ENCODE data around the gene SRC.

The SRC gene

DNA sequence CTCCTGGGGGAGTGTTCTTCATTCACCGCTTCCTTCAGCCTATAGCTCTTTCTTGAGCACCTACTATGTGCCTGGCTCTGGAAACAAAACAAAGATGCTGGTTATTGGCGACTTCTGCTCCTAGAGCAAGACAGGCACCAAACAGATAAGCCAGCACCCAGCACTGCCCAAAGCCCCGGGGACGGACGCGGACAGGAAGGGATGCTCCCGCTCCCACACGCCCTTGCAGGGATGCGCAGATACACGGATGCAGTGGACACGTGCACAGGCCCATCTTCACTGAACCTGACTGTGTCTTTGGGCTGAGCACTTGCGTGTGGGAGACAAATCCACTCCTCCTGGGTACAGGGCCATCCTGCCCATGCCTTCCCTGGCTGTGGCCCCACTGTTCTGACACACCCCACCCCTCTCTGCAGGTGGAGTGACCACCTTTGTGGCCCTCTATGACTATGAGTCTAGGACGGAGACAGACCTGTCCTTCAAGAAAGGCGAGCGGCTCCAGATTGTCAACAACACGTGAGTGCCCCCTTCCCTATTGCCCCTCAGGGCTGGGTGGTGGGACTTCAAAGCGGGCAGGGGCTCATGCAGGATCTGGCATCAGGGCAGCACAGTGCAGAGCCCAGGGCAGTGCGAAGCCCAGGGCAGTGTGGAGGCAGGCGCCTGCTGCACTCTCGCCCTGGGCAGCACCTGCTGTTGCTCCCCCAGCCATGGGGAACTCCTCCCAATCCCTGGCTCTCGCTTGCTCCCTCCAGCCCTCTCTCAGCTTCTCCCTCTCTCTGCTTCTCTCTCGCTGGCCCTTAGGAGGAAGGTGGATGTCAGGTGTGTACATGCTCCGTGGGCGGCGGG lies 39.9 kb downstream of the SRC start:
- in situ Hi-C loops (cut with MboI; ENCODE audit: low pct_unique_long_range_greater_than_20kb, low sequenced_read_pairs, unreplicated experiment) = no loop called here
- TF ChIP-seq, protein P1, sequence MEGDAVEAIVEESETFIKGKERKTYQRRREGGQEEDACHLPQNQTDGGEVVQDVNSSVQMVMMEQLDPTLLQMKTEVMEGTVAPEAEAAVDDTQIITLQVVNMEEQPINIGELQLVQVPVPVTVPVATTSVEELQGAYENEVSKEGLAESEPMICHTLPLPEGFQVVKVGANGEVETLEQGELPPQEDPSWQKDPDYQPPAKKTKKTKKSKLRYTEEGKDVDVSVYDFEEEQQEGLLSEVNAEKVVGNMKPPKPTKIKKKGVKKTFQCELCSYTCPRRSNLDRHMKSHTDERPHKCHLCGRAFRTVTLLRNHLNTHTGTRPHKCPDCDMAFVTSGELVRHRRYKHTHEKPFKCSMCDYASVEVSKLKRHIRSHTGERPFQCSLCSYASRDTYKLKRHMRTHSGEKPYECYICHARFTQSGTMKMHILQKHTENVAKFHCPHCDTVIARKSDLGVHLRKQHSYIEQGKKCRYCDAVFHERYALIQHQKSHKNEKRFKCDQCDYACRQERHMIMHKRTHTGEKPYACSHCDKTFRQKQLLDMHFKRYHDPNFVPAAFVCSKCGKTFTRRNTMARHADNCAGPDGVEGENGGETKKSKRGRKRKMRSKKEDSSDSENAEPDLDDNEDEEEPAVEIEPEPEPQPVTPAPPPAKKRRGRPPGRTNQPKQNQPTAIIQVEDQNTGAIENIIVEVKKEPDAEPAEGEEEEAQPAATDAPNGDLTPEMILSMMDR (IDR thresholded peaks at IDR 0.05; ENCODE audit: extremely low read depth, insufficient read depth, missing control alignments) = no peak
- DNase-seq (ENCODE audit: low spot score) = no peak

DNA sequence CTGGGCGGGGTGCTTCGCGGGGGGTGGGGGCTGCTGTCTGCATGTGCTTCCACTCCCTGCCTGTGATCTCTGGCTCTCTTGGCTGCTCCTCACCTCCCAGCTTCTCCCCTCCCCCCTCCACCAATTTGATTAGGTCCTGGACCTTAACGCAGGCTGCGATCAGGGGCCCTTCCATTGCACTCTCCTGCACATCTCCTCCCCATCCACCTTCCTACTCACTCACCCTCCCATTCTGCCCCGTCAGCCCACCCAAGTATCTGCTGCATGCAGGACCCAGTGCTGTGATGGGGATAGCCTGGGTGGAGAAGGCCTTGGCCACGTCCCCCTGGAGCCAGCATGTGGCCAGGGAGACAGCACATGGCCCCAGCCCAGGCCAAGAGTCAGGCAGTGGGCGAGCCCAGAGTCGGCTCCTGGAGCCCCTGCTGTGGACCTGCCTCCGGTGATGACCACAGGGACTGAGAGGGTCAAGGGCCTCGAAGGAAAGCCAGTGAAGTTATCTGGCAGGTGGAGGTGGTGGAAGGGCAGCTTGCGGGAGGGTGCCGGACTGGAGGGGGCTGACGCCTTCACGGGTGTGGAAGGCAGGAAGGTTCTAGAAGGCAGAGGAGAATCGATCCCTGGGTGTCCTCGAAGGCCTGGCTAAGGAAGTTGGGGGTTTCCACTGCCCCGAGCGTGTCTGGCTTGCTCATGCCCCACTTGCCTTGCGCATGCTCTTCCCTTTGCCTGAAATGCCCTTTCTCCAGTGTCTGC lies 40.7 kb downstream of the SRC start:
- TF ChIP-seq, protein P1 (IDR thresholded peaks at IDR 0.05; ENCODE audit: extremely low read depth, insufficient read depth, missing control alignments) = no peak
- in situ Hi-C loops (cut with MboI; ENCODE audit: low pct_unique_long_range_greater_than_20kb, low sequenced_read_pairs, unreplicated experiment) = no loop called here
- DNase-seq (ENCODE audit: low spot score) = no peak

DNA sequence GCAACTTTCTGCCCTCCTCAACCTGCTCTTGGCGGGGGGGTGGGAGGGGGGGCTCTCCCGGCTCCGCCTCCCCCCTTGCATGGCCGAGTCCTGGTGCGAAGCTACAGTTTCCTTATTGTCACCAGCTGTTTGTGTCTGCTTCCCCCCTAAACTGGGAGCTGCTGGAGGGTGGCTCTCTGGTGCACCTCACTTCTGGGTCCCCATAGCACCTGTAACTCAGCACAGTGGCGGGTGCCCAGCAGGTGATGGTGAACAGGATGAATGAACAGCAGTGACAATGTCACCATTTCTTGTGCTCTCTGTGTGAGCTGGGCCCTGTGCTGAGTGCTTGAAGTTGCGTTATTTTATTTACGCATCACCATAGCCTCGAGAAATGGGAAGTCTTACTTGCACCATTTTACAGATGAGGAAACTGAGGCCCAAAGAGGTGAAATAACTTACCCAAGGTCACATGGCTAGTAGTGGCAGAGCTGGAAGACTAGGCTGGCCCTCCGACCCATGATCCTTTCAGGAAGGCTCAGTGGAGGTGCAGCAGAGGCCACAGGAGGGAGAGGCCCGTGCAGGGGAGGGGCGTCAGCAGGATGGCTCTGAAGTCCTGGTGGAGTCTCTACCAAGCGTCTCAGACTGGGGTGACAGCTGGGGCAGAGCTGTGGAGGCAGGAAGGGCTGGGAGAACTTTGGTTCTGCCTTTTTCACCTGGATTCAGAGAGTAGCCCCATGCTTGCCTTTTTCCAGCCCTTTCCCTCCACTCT lies 41.8 kb downstream of the SRC start:
- in situ Hi-C loops (cut with MboI; ENCODE audit: low pct_unique_long_range_greater_than_20kb, low sequenced_read_pairs, unreplicated experiment) = no loop called here

DNA sequence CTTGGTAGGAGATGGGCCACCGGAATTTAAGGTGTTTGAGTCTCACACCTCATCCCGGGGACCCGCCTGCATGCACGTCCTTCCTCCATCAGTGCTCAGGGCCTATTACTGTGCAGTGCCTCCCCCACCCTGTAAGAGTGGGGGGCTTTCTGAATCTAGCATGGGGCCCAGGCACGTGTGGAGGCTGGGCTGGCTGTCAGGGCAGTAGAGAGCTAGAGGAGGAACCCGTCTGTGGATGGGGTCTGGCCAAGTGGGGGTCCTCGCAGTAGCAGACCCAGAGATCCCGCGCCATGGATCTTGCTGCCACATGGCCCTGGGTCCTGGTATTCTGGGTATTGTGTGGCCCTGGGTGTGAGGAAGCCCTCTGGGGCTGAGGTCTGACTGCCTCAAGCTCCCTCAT lies 42.9 kb downstream of the SRC start:
- no peak for DNase-seq (ENCODE audit: low spot score)
- TF ChIP-seq, protein P1 (IDR thresholded peaks at IDR 0.05; ENCODE audit: extremely low read depth, insufficient read depth, missing control alignments) = no peak
- in situ Hi-C loops (cut with MboI; ENCODE audit: low pct_unique_long_range_greater_than_20kb, low sequenced_read_pairs, unreplicated experiment) = no loop called here

More for the DNA sequence above, 41.8 kb downstream of the SRC start:
- TF ChIP-seq, protein P1 (IDR thresholded peaks at IDR 0.05; ENCODE audit: extremely low read depth, insufficient read depth, missing control alignments) = no peak
- no peak for DNase-seq (ENCODE audit: low spot score)

DNA sequence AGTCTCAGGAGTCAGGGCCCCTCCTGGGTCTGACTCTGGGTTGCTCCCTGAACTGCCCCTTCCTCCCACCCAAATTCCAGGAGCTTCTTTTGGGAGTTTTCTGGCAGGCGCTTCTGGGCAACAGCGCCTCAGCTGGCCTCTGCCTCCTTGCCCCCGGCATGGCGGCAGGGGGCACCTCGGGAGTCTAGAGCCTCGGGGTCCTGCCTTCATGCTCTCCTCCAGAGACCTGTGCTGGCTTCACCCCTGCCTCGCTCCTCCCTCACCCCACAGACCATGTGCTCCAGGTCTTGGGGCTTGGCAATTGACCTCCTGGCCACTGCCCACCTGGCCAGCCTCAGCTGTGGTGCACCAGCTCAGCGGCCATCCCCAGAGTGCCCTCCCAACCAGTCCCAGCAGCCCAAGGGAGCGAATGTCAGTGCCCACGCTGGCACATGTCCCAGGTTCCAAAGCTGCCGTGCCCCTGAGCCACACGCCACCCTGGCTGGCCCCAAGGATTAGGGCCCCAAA lies 43.4 kb downstream of the SRC start:
- TF ChIP-seq, protein P1 (IDR thresholded peaks at IDR 0.05; ENCODE audit: extremely low read depth, insufficient read depth, missing control alignments) = no peak
- DNase-seq (ENCODE audit: low spot score) = no peak
- in situ Hi-C loops (cut with MboI; ENCODE audit: low pct_unique_long_range_greater_than_20kb, low sequenced_read_pairs, unreplicated experiment) = no loop called here

DNA sequence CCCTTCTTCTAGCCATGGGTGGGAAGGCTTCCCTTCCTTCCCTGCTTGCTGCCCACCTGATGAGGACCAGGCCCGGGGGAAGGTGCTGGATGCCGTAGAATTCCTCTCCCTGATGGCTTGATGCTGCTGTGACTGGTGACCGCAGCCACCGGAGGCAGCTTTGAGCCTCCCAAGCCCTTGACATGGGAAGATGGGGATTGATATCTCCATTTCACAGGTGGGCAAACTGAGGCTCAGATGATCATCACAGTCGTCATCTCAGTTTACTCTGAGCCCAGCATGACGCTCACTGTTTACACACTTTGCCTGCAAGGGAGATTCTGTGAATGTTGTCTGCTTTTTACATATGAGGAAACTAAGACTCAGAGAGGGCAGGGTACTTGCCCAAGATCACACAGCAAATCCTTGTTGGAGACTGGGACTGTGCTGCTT lies 43.9 kb downstream of the SRC start:
- TF ChIP-seq, protein P1 (IDR thresholded peaks at IDR 0.05; ENCODE audit: extremely low read depth, insufficient read depth, missing control alignments) = no peak
- no peak for DNase-seq (ENCODE audit: low spot score)
- in situ Hi-C loops (cut with MboI; ENCODE audit: low pct_unique_long_range_greater_than_20kb, low sequenced_read_pairs, unreplicated experiment) = no loop called here
